H1 (cell line): ENCODE measurements around the gene TBC1D22A. TPM values are rescaled to one million over a fixed set of nuclear protein-coding genes. Genes with fewer than 3 reads are reported as not detected.

ENCODE experiments used
- BRCA1 ChIP-seq: IDR thresholded peaks from 2 replicates; pipeline ENCODE4 v1.6.1; 2012; ENCODE audit warnings: low read depth, low read length, improper control_type of control experiment
- polyA plus RNA-seq, 7 experiments: library from polyadenylated mRNA; depleted of rRNA in 3 of 7; stranded (reverse) in 5 of 7; unstranded in 2 of 7; fragments of >200 nt in 5 of 7; fragments of 200-250 nt in 2 of 7; gene quantifications; 1 replicate in 5 of 7; 2 replicates in 1 of 7; 4 replicates in 1 of 7; pipeline versions ENCODE4 v1.2.1 to v1.2.3, GENCODE V29; 2011 to 2013; ENCODE audit warnings: missing spikeins in 2 of 7, mixed read lengths in 2 of 7
- total RNA-seq: library from RNA; stranded (reverse); fragmentation: NEBNext Ultra II Directional; extraction: Animal tissue kit (Norgen Biotek cat#: 25700); gene quantifications from 2 replicates; pipeline ENCODE4 v1.2.1, GENCODE V29; 2021

The TBC1D22A gene
- total and polyA plus RNA-seq, 2 of the 8 experiments (the other 6 are each of a cell fraction or from before 2014, with no cell fraction given) = 11.9 to 18.4 TPM

DNA sequence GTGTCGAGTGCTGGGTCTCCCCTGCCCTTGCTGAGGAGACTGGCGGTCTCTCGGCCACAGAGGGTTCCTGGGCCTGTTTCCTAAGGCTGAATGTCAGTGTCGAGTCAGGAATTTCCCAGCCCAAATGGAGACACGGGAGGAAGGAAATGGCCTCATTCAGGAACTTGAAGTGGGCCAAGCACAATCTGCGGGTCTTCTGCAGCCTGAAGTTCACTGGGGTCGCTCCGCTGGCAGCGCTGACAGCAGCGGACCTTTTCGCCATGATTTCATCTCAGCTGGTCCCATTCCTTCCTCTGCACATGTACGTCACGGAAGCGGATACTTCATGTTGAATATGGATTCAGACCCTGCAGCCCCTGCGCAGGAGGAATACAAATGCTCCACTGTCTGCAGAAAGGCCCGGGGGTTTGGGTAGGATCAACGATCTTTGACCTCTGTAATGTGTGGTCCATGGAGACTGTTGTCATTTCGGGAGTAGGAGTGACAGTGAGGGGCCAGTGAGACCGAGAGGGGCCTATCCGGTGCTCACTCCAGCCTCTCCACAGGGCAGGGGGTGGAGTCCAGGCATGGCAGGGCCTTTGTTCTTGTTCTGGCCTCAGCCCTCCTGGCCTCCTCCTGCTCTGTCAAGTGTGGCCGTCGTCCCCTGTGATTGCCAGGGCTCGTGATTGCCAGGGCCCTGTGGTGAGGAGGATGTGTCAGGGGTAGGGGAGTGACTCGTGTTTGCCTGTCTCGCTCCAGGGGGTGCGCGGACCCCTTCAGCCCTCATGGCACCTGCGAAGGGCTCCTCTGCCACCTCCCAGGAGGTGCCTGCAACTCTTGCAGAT lies 402.3 kb downstream of the TBC1D22A start (continued):
- no peak for TF ChIP-seq BRCA1
